ENCODE data around the gene NLN. TPM values are rescaled to one million over a fixed set of nuclear protein-coding genes. Genes with fewer than 3 reads are reported as not detected.

NLN gene
- total and polyA plus RNA-seq, 12 donors: 0.77 to 14.1 (median 6.9) TPM

DNA sequence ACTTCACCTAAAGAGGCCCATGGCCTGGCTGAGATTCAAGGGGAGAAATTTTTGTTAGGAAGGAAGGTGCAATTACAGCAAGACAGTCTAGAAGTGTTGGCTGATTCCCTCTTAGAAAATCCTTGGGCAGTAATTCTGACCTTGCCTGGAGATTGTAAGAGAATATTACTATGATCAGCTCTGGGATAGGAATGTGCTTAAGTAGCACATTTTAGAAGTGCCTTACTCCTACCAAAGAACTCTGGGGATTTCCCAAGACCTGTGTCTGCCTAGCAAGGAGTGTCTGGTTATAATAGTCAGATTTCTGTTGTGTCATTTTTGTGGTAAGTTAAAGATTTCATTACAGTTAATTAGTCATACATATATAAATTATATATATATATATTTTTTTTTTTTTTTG lies 52.3 kb downstream of the NLN start:
- no peaks in the 10 kb centered on the region for H3K27me3 ChIP-seq
- H3K36me3 ChIP-seq (replicated peaks in 1 of 2): no peaks in the 10 kb centered on the region
- intact Hi-C loops (cut with DNase I): no loop called here
- no peak overlapping the region for H3K4me3 ChIP-seq
- no peaks in the 10 kb centered on the region for H3K4me1 ChIP-seq (replicated peaks in 1 of 2)
- no peak overlapping the region for H3K27ac ChIP-seq
- H3K9me3 ChIP-seq (replicated peaks in 1 of 3): no peaks in the 10 kb centered on the region
- no peak for TF ChIP-seq POLR2A (IDR thresholded peaks at IDR 0.05)
- TF ChIP-seq, protein P1, sequence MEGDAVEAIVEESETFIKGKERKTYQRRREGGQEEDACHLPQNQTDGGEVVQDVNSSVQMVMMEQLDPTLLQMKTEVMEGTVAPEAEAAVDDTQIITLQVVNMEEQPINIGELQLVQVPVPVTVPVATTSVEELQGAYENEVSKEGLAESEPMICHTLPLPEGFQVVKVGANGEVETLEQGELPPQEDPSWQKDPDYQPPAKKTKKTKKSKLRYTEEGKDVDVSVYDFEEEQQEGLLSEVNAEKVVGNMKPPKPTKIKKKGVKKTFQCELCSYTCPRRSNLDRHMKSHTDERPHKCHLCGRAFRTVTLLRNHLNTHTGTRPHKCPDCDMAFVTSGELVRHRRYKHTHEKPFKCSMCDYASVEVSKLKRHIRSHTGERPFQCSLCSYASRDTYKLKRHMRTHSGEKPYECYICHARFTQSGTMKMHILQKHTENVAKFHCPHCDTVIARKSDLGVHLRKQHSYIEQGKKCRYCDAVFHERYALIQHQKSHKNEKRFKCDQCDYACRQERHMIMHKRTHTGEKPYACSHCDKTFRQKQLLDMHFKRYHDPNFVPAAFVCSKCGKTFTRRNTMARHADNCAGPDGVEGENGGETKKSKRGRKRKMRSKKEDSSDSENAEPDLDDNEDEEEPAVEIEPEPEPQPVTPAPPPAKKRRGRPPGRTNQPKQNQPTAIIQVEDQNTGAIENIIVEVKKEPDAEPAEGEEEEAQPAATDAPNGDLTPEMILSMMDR (IDR thresholded peaks at IDR 0.05): no peak
- DNase-seq: no peak

DNA sequence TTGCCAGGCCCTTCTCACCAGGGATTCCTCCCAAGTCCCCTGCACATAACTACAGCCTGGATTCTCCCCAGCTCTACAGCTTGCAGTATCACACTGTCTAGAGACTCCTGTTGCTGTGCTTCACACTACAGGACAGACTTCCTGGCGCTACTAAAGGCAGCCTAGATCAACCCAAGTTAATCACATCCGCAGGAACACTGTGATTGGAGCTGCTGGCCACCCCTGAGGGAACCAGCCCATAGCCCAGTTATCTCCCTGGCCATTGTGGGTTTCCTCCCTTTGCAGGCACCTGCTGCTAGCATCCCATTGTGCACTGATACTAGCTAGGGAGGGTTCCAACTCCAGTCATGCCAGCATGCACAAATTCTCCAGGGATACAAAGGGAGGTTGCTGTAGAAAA lies 53.5 kb downstream of the NLN start:
- H3K4me1 ChIP-seq (replicated peaks in 1 of 2): no peaks in the 10 kb centered on the region
- no peak overlapping the region for H3K27ac ChIP-seq
- intact Hi-C loops (cut with DNase I): no loop called here
- no peak for DNase-seq
- H3K36me3 ChIP-seq (replicated peaks in 1 of 2): no peaks in the 10 kb centered on the region
- H3K27me3 ChIP-seq: no peaks in the 10 kb centered on the region
- TF ChIP-seq, protein P1 (IDR thresholded peaks at IDR 0.05): no peak
- no peak for TF ChIP-seq POLR2A (IDR thresholded peaks at IDR 0.05)
- no peak overlapping the region for H3K4me3 ChIP-seq
- H3K9me3 ChIP-seq (replicated peaks in 1 of 3): no peaks in the 10 kb centered on the region
- WGBS, 4 donors: 93 to 96% (median 94%) methylated on average over 2 of the region's 2 CpGs; no CpG with 5 or more reads in 1 of the 4 donors

DNA sequence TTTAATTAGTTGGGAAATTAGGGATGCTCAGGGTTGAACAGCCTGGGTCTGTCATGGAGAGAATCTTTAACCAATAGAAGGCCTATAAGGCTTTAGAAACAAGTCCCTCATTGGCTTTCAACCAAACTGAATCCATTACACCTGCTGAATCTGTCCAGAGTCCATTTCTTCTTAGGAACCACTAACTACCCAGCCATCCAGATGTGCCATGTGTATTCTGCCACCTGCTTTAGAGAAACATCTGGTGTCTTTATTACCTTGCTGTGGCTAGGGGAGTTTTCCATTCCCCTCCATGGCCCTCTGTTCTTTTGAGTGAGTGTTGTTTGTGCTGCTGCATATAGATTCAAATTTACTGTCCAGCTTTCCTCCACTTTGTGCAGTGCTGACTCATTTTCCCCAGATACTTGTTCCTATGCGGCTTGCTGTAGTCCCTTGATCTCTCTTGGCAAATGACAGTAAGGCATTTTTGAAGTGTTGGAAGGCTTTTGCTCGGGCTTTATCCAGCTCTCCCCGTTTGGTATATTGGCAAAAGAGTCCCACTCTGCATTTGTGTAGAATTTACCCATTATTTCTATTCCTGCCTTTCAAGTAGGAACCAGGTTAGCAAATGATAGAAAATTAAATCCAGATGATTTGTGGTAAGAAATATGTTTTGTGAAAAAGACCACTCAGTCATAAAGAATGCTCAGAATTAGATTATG lies 54.6 kb downstream of the NLN start:
- H3K27ac ChIP-seq: no peak overlapping the region
- TF ChIP-seq, protein P1 (IDR thresholded peaks at IDR 0.05): no peak
- TF ChIP-seq POLR2A (IDR thresholded peaks at IDR 0.05): no peak
- 86 to 94% (median 90%) methylated on average over 3 of the region's 3 CpGs for WGBS, 4 donors

GRCh38 chr5:65778126-65778525 lies 56.1 kb downstream of the NLN start:
- intact Hi-C loops (cut with DNase I): no loop called here
- H3K27ac ChIP-seq: no peak overlapping the region
- H3K27me3 ChIP-seq: no peaks in the 10 kb centered on the region
- no peaks in the 10 kb centered on the region for H3K36me3 ChIP-seq (replicated peaks in 1 of 2)
- H3K4me1 ChIP-seq (replicated peaks in 1 of 2): no peaks in the 10 kb centered on the region
- H3K4me3 ChIP-seq: no peak overlapping the region
- no peak for DNase-seq
- TF ChIP-seq, protein P1 (IDR thresholded peaks at IDR 0.05): no peak
- no peak for TF ChIP-seq POLR2A (IDR thresholded peaks at IDR 0.05)
- no peaks in the 10 kb centered on the region for H3K9me3 ChIP-seq (replicated peaks in 1 of 3)
- 50 to 77% (median 69%) methylated on average over 1 of the region's 1 CpG for WGBS, 4 donors

More for the DNA sequence above, 54.6 kb downstream of the NLN start:
- Histone ChIP-seq H3K36me3 (replicated peaks in 1 of 2) (no peaks in the 10 kb centered on the region), H3K9me3 (replicated peaks in 1 of 3) (no peaks in the 10 kb centered on the region), H3K4me3 (no peak overlapping the region), H3K4me1 (replicated peaks in 1 of 2) (no peaks in the 10 kb centered on the region), H3K27me3 (no peaks in the 10 kb centered on the region)
- DNase-seq: no peak
- intact Hi-C loops (cut with DNase I): no loop called here

Measured in adrenal gland (tissue), 12 donors.